ENCODE data around the gene IL17RC. TPM values are rescaled to one million over a fixed set of nuclear protein-coding genes. Genes with fewer than 3 reads are reported as not detected.
A peak's percentile ranks its signal among the peaks of the same experiment; 100 is the strongest.
"Not testable (repeated sequence)": the region's sequence is repeated elsewhere in the genome, so short reads cannot be mapped to it uniquely, and the experiment has no call there.

Gene IL17RC
- total RNA-seq, 8 experiments from 2014 or later: 2.7 to 50.7 (median 10.6) TPM

GRCh38 chr3:9883706-9884554, 33.0 kb upstream of the IL17RC start:
- Histone ChIP-seq H3K4me1 (replicated peaks in 1 of 2) (no peaks in the 10 kb centered on the region), H3K4me3 (no peak overlapping the region), H3K27ac (no peak overlapping the region)
- WGBS, 10 experiments: 21 to 89% (median 62%) methylated on average over 1 to 7 of the region's 7 CpGs
- peak in 3 of 8 experiments; percentile 71 to 76 (median 72) for ATAC-seq (replicated peaks in 6 of 8)
- in situ Hi-C loops (cut with MboI; ENCODE audit: low pct_unique_long_range_greater_than_20kb in 2 of 9, low sequenced_read_pairs in 9 of 9, unreplicated experiment in 9 of 9): no loop called here

- WGBS, 10 experiments: 5 to 95% (median 81%) methylated on average over 2 to 11 of the region's 11 CpGs; no CpG with 5 or more reads in 1 of the 10 experiments
- H3K27ac ChIP-seq: no peak overlapping the region
- ATAC-seq (replicated peaks in 6 of 8): peak in 3 of 8 experiments; percentile 74 to 94 (median 92)
These were observed 32.2 kb upstream of the IL17RC start for GRCh38 chr3:9884555-9885165.

GRCh38 chr3:9886328-9886727, 30.6 kb upstream of the IL17RC start:
- H3K4me3 ChIP-seq: no peak overlapping the region
- ATAC-seq (replicated peaks in 6 of 8): no peak

More at GRCh38 chr3:9884555-9885165, 32.2 kb upstream of the IL17RC start:
- H3K4me3 ChIP-seq: no peak overlapping the region
- no peaks in the 10 kb centered on the region for H3K4me1 ChIP-seq (replicated peaks in 1 of 2)
- in situ Hi-C loops (cut with MboI; ENCODE audit: low pct_unique_long_range_greater_than_20kb in 2 of 9, low sequenced_read_pairs in 9 of 9, unreplicated experiment in 9 of 9): no loop called here

DNA sequence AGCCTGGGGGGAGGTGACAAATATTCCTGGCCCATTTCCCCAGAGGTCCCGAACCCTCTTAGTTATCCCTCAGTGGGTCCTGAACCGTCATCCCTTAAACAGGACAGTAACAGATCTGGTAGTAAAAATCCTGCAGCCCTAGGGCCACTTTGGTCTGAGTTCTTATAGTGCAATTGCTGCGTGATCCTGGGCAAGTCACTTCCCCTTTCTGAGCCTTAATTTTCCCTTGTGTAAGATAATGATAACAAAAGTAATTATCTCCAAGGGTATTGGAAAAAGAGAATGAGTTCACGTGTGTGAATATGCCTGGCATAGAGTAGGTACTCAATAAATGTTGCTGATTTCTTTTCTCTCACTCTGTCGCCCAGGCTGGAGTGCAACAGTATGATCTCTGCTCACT, 29.4 kb upstream of the IL17RC start:
- in situ Hi-C loops (cut with MboI; ENCODE audit: low pct_unique_long_range_greater_than_20kb in 2 of 9, low sequenced_read_pairs in 9 of 9, unreplicated experiment in 9 of 9): no loop called here
- peaks cover 7 to 8% of the 10 kb centered on the region in 2 donors for H3K4me1 ChIP-seq (replicated peaks in 1 of 2)
- 46 to 95% (median 73%) methylated on average over 1 to 5 of the region's 5 CpGs; no CpG with 5 or more reads in 1 of the 10 experiments for WGBS, 10 experiments
- no peak overlapping the region for H3K4me3 ChIP-seq
- ATAC-seq (replicated peaks in 6 of 8): no peak
- no peak overlapping the region for H3K27ac ChIP-seq

More at GRCh38 chr3:9886328-9886727, 30.6 kb upstream of the IL17RC start:
- H3K27ac ChIP-seq: no peak overlapping the region
- in situ Hi-C loops (cut with MboI; ENCODE audit: low pct_unique_long_range_greater_than_20kb in 2 of 9, low sequenced_read_pairs in 9 of 9, unreplicated experiment in 9 of 9): no loop called here
- H3K4me1 ChIP-seq (replicated peaks in 1 of 2): peaks cover 3% of the 10 kb centered on the region in 2 donors

DNA sequence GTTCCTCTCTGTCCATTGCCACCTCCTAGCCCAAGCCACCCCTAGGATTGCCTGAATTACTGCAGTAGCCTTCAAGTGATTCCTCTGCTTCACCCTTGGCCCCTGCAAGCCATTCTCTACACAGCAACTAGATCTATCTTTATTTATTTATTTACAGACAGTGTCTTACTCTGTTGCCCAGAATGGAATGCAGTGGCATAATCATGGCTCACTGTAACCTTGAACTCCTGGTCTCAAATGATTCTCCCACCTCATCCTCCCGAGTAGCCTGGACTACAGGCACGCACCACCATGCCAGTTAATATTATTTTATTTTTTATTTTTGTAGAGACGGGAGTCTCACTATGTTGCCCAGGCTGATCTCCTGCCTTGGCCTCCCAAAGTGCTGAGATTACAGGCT, 28.4 kb upstream of the IL17RC start:
- ATAC-seq (replicated peaks in 6 of 8): no peak
- in situ Hi-C loops (cut with MboI; ENCODE audit: low pct_unique_long_range_greater_than_20kb in 2 of 9, low sequenced_read_pairs in 9 of 9, unreplicated experiment in 9 of 9): no loop called here

DNA sequence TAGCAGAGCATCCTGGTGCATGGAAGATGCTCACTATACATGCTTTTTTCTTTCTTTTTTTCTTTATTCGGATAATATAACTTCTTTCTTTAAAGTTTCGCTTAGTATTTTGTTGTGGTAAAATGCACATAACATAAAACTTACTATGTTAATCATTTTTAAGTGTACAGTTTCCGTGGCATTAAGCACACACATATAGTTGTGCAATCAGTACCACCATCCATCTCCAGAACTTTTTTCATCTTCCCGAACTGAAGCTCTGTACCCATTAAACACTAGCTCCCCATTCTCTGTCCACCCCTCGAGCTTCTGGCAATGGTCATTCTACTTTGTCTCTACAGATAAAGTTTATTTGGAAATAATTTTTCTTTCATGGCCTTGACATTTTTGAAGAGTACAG, 27.5 kb upstream of the IL17RC start:
- in situ Hi-C loops (cut with MboI; ENCODE audit: low pct_unique_long_range_greater_than_20kb in 2 of 9, low sequenced_read_pairs in 9 of 9, unreplicated experiment in 9 of 9): no loop called here
- no peak overlapping the region for H3K27ac ChIP-seq
- H3K4me1 ChIP-seq (replicated peaks in 1 of 2): peaks cover 7 to 8% of the 10 kb centered on the region in 2 donors
- 19 to 81% (median 70%) methylated on average over 2 to 5 of the region's 5 CpGs for WGBS, 10 experiments
- ATAC-seq (replicated peaks in 6 of 8): no peak
- H3K4me3 ChIP-seq: no peak overlapping the region

More for the DNA sequence above, 28.4 kb upstream of the IL17RC start:
- peaks cover 7 to 8% of the 10 kb centered on the region in 2 donors for H3K4me1 ChIP-seq (replicated peaks in 1 of 2)
- WGBS, 10 experiments: 54 to 100% (median 83%) methylated on average over 1 to 3 of the region's 3 CpGs; no CpG with 5 or more reads in 3 of the 10 experiments
- no peak overlapping the region for H3K27ac ChIP-seq
- H3K4me3 ChIP-seq: no peak overlapping the region

- in situ Hi-C loops (cut with MboI; ENCODE audit: low pct_unique_long_range_greater_than_20kb in 2 of 9, low sequenced_read_pairs in 9 of 9, unreplicated experiment in 9 of 9): no loop called here
- Histone ChIP-seq H3K27ac (peak within 1 kb of the TSS; percentile 83 to 88), H3K4me1 (replicated peaks in 1 of 2) (peaks cover 7 to 8% of the 10 kb centered on the region in 2 donors), H3K4me3 (peak within 1 kb of the TSS; percentile 85 to 99 (median 88))
- 0% methylated on average over 1 to 4 of the region's 62 CpGs; no CpG with 5 or more reads in 8 of the 10 experiments for WGBS, 10 experiments
- peak; percentile 86 to 97 (median 95) for ATAC-seq (replicated peaks in 6 of 8)
These were observed 26.4 kb upstream of the IL17RC start, which contains the start of gene JAGN1 for GRCh38 chr3:9890249-9891071. TSS of gene JAGN1 (plus strand) at chr3:9890610. CDS start at chr3:9890723, 113 bp downstream.

DNA sequence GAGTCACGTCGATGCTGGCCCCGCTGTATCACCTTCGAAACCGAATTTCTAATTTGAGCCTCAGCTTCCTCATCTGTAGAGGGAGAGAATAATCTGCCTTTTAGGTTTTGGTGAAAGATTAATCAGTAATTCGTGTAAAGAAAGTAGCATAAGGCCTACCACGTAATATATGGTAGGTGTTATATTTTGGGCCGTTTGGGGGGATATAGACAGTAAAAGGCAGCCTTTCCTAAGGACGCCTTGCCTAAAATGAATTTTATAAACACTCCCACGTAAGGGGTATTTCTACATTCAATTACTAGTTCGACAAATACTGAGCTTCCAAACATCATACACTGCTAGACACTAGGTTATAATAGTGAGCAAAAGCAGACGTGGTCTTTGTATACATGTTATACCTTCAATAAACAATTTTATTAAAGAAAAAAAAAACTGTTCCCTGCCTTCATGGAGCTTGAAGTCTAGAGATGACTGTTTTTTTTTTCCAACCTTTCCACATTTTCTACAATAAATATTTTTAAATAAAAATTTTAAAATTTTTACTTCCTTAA, 25.8 kb upstream of the IL17RC start:
- 4 to 40% (median 11%) methylated on average over 1 to 12 of the region's 12 CpGs; no CpG with 5 or more reads in 1 of the 10 experiments for WGBS, 10 experiments
- in situ Hi-C loops (cut with MboI; ENCODE audit: low pct_unique_long_range_greater_than_20kb in 2 of 9, low sequenced_read_pairs in 9 of 9, unreplicated experiment in 9 of 9): no loop called here
- Histone ChIP-seq H3K27ac (peak overlapping the region; percentile 83 to 88), H3K4me3 (peak overlapping the region; percentile 85 to 99 (median 88)), H3K4me1 (replicated peaks in 1 of 2) (peaks cover 7 to 8% of the 10 kb centered on the region in 2 donors)
- no peak for ATAC-seq (replicated peaks in 6 of 8)

DNA sequence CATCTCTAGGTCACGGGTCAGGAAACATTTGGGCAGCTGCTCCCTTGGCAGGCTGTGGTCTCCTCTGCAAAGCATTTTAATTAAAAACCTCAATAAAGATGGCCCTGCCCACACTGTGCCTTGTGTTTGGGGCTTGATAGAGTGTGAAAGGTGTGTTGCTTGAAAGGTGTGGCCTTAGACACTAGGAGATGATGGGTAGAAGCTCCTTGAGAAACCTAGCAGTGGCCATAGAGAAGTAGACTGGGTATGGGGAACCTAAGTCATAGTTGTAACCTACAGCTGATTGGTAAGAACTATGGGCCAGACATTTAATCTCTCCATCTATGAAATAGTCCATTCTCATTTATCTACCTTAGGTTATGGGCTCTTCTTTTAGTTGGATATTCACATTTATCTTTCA, 23.2 kb upstream of the IL17RC start:
- in situ Hi-C loops (cut with MboI; ENCODE audit: low pct_unique_long_range_greater_than_20kb in 2 of 9, low sequenced_read_pairs in 9 of 9, unreplicated experiment in 9 of 9): no loop called here
- no peak for ATAC-seq (replicated peaks in 6 of 8)
- 67 to 100% (median 92%) methylated on average over 1 of the region's 1 CpG; no CpG with 5 or more reads in 4 of the 10 experiments for WGBS, 10 experiments
- peaks cover 8 to 12% of the 10 kb centered on the region in 2 donors for H3K4me1 ChIP-seq (replicated peaks in 1 of 2)
- H3K27ac ChIP-seq: no peak overlapping the region
- H3K4me3 ChIP-seq: no peak overlapping the region

DNA sequence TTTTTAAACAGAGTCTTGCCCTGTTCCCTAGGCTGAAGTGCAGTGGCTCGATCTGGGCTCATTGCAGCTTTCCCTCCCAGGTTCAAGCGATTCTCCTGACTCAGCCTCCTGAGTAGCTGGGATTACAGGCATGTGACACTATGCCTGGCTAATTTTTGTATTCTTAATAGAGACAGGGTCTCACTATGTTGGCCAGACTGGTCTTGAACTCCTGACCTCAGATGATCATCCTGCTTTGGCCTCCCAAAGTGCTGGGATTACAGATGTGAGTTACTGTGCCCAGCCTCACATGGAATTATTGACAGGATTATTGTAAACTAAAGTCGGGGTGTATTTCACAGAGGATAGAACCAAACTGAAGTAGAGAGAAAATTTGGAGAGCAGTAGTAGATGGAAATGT, 21.2 kb upstream of the IL17RC start:
- H3K4me1 ChIP-seq (replicated peaks in 1 of 2); ATAC-seq (replicated peaks in 6 of 8); H3K4me3 ChIP-seq; in situ Hi-C loops (cut with MboI; ENCODE audit: low pct_unique_long_range_greater_than_20kb in 2 of 9, low sequenced_read_pairs in 9 of 9, unreplicated experiment in 9 of 9); H3K27ac ChIP-seq: not testable (repeated sequence)
- 70 to 100% (median 100%) methylated on average over 1 to 3 of the region's 3 CpGs; no CpG with 5 or more reads in 2 of the 10 experiments for WGBS, 10 experiments

GRCh38 chr3:9896755-9897407, 20.0 kb upstream of the IL17RC start:
- H3K4me3 ChIP-seq; ATAC-seq (replicated peaks in 6 of 8); H3K4me1 ChIP-seq (replicated peaks in 1 of 2); H3K27ac ChIP-seq; in situ Hi-C loops (cut with MboI; ENCODE audit: low pct_unique_long_range_greater_than_20kb in 2 of 9, low sequenced_read_pairs in 9 of 9, unreplicated experiment in 9 of 9): not testable (repeated sequence)
- WGBS, 10 experiments: 84 to 100% (median 98%) methylated on average over 1 to 8 of the region's 10 CpGs; no CpG with 5 or more reads in 1 of the 10 experiments

Data from motor neuron (in vitro differentiated cells).